Dedifferentiated amniotic fluid mesenchymal stem cell (primary cell): ENCODE measurements around the gene TUBB3.
"Not testable (repeated sequence)": the region's sequence is repeated elsewhere in the genome, so short reads cannot be mapped to it uniquely, and the experiment has no call there.

Source experiments
- DNase-seq: peaks from one replicate; pipeline ENCODE4 v3.0.0-alpha.2; 2016; ENCODE audit errors: extremely low spot score

The TUBB3 gene

DNA sequence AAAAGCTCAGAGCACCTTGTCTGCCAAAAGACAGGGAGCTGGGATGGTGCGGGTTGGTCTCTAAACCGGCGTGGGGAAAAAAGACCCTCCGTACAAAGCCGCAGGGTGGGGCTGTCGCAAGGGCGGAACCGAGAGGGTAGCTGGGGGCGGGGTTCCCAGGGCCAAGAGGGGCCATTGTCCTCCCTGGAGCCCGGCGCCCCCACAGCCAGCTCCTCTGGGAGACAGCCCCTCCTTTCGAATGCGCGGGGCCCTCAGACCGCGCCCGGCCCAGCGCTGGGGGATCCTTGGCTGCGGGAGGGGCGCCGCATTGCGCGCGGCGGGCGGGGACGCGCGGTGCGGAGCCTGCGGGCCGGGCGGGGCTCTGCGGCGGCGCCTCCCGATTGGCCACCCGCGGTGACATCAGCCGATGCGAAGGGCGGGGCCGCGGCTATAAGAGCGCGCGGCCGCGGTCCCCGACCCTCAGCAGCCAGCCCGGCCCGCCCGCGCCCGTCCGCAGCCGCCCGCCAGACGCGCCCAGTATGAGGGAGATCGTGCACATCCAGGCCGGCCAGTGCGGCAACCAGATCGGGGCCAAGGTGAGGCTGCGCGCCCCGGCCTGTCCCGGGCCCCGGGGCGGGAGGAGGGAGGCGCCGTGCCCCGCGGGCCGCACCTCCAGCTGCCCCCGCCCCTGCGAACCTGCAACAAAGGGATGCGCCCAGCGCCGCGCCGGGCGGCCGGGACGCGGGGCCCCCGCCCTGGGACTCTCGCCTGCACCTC, at the start of gene TUBB3:
Gene TUBB3 (plus strand): TSS at position 459 of the 756 bp plus-strand sequence. CDS start 60 bp downstream, at position 519.
- DNase-seq, result peak; percentile 64

DNA sequence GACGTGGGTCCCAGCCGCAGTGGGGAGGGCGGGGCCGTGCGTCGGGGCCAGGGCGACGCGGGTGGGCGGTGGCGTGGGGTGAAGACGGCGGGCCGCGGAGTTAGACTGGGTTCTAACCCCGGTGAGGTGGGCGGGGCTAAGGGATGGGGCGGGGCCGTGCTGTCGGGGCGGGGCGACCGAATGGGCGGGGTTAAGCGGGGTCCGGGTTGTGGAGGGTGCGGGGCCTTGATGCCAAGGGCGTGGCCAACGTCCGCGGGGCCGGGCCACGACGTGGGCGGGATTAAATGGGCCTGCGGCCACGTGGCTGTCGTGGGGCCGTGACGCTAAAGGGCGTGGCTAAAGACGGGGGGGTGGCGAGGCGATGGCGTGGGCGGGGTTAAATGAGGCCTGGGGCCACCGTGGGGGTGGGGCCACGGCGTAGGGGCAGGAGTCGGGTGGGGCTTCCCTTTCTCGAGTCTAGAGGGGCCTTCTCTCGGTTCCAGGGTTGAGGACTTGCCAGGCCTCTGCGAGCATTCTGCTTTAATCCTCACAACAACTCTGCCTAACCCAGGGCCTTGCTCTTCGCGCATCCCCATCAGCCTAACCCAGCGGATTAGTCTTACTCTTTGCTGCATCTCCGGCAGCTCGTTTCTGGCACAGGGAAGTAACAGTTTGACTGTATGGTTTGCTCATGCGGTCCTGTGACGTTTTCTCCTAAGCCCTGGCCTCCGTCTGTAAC, 49.0 kb upstream of the TUBB3 start:
- peak; percentile 90 for DNase-seq

- DNase-seq, result not testable (repeated sequence)
These were observed 44.0 kb upstream of the TUBB3 start for GRCh38 chr16:89879123-89879522.

GRCh38 chr16:89880477-89881367, 42.4 kb upstream of the TUBB3 start:
- DNase-seq, result no peak

GRCh38 chr16:89881368-89881730, 41.8 kb upstream of the TUBB3 start:
- no peak for DNase-seq

- no peak for DNase-seq
These were observed 39.6 kb upstream of the TUBB3 start for GRCh38 chr16:89883346-89884040.

DNA sequence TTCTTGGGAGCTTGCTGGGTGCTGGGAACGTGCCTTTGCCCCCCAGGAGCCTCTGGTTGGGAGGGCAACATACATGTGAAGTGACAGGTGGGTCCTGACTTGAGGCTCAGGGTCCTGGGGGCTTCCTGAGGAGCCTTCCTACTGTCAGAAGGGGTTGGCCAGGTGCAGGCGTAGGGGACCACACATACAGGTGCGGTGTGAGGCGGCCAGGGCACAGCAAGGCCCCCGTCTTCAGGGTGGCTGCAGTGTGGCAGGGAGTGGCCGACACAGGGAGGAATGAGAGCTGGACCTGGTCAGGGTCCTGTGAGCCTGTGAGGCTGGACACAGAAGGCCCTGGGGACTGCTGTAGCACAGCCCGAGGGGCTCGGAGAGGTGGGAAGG, 39.1 kb upstream of the TUBB3 start:
- DNase-seq, result no peak

GRCh38 chr16:89887243-89887642, 35.9 kb upstream of the TUBB3 start:
- no peak for DNase-seq

- no peak for DNase-seq
These were observed 32.9 kb upstream of the TUBB3 start for GRCh38 chr16:89890200-89890599.

- DNase-seq, result no peak
These were observed 32.1 kb upstream of the TUBB3 start for GRCh38 chr16:89890886-89891657.

GRCh38 chr16:89892055-89892630, 31.0 kb upstream of the TUBB3 start:
- DNase-seq, result no peak

DNA sequence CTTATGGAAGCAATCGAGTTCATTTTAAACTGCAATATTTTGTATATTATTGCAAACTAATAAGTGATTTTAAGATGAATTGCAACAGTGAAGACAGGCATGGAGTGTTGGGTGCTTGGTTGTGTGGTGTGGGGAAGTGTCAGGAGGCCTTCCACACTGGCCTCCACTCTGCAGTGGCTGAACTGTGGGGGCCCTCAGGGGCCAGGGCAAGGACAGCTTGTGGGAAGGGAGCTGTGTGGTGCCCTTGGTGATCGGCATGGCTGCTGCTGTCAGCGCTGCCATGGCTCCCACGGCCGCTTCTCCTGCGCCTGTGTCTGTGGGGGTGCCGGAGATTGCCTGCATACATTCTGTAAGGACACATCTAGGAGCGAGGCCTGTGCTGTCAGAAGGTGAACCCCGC, 30.5 kb upstream of the TUBB3 start:
- no peak for DNase-seq

GRCh38 chr16:89893642-89894548, 29.2 kb upstream of the TUBB3 start:
- no peak for DNase-seq

DNA sequence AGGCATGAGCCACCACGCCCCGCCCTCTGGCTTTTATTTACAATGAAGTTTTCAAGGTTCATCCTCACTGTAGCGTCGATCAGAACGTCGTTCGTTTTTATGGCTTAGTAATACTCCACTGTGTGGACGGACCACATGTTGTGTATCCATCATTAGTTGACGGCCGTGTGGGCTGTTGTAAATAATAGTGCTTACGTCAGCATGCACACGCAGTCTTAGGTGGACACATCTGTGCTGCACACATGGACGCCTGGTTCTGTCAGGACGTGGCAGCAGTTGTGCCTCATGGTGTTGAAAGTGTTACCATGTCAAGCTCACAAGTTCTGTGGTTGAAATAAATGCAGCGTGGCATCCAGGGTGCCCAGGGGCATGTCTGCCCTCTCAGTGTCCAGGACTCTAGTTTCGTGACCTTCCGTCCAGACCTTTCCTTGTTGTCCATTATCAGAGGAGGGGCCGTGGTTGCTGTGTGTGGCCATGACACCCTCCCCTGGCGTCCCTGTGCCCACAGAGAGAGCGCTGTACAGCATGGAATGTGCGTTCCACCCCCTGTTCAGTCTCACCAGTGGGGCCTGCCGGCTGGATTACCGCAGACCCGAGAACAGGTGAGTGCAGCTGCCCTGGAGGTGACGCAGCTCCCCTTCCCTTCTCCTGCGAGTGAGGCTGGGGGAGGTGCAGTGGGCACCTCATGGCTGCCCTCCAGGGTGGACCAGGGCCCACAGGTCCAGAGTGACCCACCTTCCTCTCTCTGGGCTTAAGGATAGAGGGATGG, 27.5 kb upstream of the TUBB3 start:
- no peak for DNase-seq

GRCh38 chr16:89897204-89897603, 25.9 kb upstream of the TUBB3 start:
- DNase-seq, result no peak

DNA sequence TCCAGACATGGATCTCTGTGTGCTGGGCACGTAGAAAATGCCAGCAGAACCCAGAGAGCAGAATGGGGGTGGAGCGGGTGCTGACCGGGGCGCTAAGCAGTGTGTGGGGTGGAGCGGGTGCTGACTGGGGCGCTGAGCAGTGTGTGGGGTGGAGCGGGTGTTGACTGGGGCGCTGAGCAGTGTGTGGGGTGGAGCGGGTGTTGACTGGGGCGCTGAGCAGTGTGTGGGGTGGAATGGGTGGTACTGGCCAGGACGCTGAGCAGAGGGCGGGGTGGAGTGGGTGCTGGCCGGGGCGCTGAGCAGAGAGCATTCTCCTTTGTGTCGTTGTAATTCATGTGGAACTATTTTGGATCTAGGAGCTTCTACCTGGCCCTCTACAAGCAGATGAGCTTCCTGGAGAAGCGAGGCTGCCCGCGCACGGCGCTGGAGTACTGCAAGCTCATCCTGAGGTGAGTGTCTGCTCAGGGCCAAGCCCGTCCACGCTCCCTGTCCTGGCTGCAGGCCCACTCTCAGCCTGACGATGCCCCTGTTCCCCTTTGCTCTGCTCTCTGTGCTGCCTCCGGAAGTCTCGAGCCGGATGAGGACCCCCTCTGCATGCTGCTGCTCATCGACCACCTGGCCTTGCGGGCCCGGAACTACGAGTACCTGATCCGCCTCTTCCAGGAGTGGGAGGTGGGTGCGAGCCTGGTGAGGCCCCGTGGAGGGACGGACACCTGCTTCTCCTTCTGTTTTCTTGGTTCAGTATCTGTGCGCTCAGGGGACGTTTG, 24.8 kb upstream of the TUBB3 start:
- no peak for DNase-seq

GRCh38 chr16:89899879-89900481, 23.2 kb upstream of the TUBB3 start:
- DNase-seq, result no peak

- no peak for DNase-seq
These were observed 22.3 kb upstream of the TUBB3 start for GRCh38 chr16:89900885-89901284.
